ENCODE results near the gene CDK6.

CDK6 gene

DNA sequence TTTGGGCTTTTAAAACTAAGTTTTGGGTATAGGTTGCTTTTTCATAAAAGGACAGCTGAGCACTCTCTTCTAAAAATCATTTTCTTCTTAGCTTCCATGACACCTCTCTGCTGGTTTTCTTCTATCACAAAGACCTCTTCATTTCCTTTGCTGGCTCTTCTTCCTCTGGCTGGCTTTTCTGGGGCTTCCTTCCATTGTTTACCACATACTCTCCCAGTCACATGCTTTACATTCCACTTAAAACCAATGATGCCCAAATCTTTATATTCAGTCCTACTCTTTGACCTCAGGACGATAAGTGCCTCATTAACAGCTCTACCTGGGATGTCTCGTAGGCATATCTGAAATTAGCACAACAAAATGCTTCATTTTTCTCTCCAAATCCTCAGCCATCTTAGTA lies 273.0 kb downstream of the CDK6 start:
- in situ Hi-C loops (cut with HindIII; ENCODE audit: low sequenced_read_pairs): no loop called here

DNA sequence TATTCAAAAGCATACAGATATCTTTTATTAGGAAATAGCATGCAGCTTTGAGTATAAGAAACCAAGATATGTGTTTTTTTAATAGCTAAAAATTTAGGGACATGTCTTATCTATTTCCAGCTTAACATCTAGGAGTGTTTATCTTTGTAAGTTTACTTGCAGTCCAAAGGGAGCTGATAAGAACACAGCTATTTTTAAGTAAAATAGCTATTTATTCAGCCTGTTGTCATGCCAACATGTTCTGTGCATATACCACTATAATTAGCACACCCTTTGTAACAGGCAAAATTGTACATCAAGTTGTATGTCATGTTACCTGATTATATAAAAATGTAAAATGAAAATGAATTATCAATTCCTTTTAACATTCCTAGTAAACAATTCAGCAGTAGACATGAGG lies 275.8 kb downstream of the CDK6 start:
- H3K4me3 ChIP-seq (ENCODE audit: low read depth, low read length): no peak overlapping the region
- TF ChIP-seq CTCF (IDR thresholded peaks at IDR 0.05; ENCODE audit: low read depth, low read length, missing control alignments): no peak
- no peak for DNase-seq (ENCODE audit: low read depth)
- in situ Hi-C loops (cut with HindIII; ENCODE audit: low sequenced_read_pairs): no loop called here

More for the DNA sequence above, 273.0 kb downstream of the CDK6 start:
- DNase-seq (ENCODE audit: low read depth): no peak
- no peak for TF ChIP-seq CTCF (IDR thresholded peaks at IDR 0.05; ENCODE audit: low read depth, low read length, missing control alignments)
- H3K4me3 ChIP-seq (ENCODE audit: low read depth, low read length): no peak overlapping the region

DNA sequence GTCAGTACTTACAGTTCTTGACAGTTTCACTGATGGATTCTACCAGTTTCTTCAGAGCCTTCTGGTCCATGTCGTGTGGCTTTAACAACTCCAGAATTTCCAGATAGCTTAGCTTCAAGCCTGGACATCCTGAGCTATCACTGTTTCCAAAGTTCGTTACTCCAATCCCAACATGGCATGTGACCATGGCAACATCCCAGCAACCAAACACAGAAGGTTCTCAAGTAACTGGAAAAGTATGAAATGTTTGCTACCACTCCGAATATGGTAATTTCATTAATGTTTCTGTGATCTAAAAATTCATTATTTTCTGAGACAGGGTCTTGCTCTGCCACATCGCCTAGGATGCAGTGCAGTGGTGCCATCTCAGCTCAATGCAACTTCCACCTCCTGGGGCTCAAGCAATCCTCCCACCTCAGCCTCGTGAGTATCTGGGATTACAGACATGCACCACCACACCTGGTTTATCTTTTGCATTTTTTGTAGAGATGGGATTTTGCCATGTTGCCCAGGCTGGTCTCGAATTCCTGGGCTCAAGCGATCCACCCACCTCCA lies 278.5 kb downstream of the CDK6 start:
- H3K4me3 ChIP-seq (ENCODE audit: low read depth, low read length): no peak overlapping the region
- in situ Hi-C loops (cut with HindIII; ENCODE audit: low sequenced_read_pairs): no loop called here
- DNase-seq (ENCODE audit: low read depth): no peak
- TF ChIP-seq CTCF (IDR thresholded peaks at IDR 0.05; ENCODE audit: low read depth, low read length, missing control alignments): no peak

DNA sequence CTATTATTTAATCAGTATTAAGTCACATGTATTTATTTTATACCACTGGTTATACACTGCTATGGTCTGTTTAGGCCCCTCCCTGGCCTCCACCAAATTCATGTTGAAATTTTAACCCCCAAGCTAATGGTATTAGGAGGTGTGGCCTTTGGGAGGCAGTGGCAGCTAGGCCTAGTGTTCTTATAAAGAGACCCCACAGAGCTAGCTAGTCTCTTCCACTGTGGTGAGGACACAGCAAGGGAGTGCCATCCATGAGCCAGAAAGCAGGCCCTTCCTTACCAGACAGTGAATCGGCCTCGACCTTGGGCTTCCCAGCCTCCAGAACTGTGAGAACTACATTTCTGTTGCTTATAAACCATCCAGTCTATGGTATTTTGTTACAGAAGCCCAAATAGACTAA lies 279.1 kb downstream of the CDK6 start:
- no peak for DNase-seq (ENCODE audit: low read depth)
- in situ Hi-C loops (cut with HindIII; ENCODE audit: low sequenced_read_pairs): no loop called here
- no peak for TF ChIP-seq CTCF (IDR thresholded peaks at IDR 0.05; ENCODE audit: low read depth, low read length, missing control alignments)
- no peak overlapping the region for H3K4me3 ChIP-seq (ENCODE audit: low read depth, low read length)
